Astrocyte of the hippocampus (primary cell): Measurements from ENCODE around the gene TRIM44.
A peak's percentile ranks its signal among the peaks of the same experiment; 100 is the strongest.
"Not testable (repeated sequence)": the region's sequence is repeated elsewhere in the genome, so short reads cannot be mapped to it uniquely, and the experiment has no call there.

Experiments
- DNase-seq: peaks from one replicate; pipeline ENCODE4 v3.0.0; 2011; ENCODE audit warnings: low read depth, low spot score

Gene TRIM44

DNA sequence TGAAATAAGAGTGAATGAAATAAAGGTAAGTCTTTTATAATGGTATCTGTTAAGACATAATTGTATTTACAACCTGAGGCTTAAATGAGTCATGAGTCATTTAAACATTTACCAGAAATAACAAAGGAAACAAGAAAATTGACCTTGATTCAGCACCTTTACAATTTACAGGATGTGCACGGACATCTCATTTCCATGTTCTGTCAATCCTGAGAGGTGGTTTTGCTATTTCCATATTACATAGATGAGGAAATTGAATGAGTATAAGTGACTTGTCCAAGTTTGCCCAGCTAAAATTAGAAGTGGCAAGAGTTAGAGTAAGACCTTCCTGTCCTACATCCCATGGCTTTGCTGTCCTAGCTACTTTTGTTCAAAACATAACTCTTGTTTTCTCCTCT lies 89.1 kb downstream of the TRIM44 start:
- DNase-seq: no peak

- peak; percentile 24 for DNase-seq
Observed at GRCh38 chr11:35752115-35752514, 89.5 kb downstream of the TRIM44 start.

GRCh38 chr11:35753573-35753972 lies 91.0 kb downstream of the TRIM44 start:
- not testable (repeated sequence) for DNase-seq

DNA sequence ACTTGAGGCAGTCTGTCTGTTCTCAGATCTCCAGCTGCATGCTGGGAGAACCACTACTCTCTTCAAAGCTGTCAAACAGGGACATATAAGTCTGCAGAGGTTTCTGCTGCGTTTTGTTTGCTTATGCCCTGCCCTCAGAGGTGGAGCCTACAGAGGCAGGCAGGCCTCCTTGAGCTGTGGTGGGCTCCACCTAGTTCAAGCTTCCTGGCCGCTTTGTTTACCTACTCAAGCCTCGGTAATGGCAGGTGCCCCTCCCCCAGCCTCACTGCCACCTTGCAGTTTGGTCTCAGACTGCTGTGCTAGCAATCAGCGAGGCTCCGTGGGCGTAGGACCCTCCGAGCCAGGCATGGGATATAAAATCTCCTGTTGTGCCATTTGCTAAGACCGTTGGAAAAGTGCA lies 97.4 kb downstream of the TRIM44 start:
- not testable (repeated sequence) for DNase-seq

DNA sequence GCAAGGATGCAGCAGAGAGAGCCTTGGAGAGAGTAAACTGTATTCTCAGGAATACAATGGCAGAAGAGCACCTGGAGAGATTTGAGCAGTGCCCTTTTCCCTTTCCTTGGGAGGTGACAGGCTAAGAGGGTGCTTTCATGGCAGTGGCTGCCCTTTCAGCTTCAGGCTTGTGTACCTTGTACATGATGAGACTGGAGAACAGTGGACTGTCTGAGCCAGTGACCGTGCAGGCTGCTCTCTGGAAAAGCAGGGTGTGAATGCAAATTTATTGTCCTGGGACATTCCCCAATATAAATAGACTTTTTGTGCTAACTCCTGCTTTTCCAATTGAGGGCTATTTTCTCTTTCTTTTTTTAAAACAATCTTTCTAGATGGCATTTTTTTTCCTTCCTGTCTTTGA lies 99.3 kb downstream of the TRIM44 start:
- DNase-seq: no peak

DNA sequence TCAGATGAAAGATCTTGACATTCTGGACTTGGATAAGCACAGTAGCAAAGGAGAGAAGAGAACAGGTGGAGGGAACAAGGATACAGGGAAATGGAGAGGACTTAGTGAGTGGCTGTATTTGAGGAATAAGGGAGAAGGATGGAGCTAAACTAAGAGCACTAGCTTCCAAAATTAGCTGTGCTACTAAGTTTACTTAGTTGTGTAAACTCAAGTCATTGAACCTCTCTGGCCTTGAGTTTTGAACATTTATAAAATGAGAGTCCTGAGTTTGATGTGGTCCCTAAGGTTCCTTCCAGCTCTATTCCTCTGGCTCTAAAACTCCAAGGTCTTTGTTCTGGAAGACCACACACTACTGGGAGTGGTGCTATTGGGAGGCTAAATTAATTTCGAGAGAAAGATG lies 100.7 kb downstream of the TRIM44 start:
- no peak for DNase-seq

- no peak for DNase-seq
Observed at GRCh38 chr11:35763765-35764164, 101.2 kb downstream of the TRIM44 start.

DNA sequence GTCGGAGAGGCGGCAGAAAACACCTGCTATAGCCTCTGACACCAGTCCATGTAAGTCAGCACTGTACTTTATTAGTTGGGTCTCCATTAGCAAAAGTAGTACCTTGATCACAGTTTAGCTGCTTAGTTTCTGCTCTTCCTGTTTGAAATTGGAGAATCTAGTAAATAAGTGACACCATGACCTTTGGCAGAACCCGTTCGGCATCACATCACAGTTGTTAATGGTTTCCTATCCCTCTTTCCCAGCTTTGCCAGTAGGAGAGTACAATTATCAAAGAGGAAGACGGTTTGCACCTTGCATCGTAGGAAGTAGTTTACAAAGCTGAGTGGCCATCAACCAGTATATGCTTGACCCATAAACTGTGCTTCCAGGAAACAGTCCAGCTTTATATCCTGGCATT lies 101.8 kb downstream of the TRIM44 start:
- no peak for DNase-seq

DNA sequence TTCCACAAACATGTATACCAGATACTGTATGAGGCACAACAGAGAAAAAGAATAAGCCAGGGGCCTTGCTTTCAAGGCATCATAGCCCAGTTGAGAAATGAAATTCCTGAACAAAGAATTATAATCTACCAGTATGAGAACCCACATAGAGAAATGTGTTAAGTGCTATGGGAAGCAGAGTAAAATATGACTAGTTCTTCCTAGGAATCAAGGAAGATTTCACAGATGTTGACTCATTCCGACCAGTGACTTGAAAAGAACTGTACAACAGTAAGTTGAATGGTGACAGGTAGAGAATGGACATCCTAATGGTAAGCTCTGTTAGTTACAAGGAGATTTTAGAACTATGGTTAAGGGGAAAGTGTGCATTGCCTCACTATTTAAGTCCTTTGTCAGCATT lies 102.6 kb downstream of the TRIM44 start:
- no peak for DNase-seq

DNA sequence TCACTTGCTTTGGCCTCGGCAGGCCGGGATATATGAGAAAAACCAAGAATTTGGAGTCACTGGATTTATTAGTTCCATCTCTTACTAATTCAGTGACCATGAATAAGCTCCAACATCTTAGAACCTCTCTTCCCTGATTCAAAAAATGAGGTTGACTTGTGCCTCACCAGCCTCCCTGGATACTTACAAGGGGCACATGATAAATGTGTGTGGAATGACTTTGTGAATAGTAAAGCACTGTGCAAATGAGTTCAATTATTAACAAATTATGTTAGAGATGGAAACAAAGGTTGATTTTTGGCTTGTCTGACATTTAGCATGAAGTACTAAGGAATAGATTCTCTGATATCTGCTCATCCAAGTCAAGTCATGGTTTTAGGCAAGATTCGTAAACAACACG lies 104.1 kb downstream of the TRIM44 start:
- DNase-seq: no peak

- DNase-seq: peak; percentile 58
Observed at GRCh38 chr11:35770425-35770824, 107.8 kb downstream of the TRIM44 start.

DNA sequence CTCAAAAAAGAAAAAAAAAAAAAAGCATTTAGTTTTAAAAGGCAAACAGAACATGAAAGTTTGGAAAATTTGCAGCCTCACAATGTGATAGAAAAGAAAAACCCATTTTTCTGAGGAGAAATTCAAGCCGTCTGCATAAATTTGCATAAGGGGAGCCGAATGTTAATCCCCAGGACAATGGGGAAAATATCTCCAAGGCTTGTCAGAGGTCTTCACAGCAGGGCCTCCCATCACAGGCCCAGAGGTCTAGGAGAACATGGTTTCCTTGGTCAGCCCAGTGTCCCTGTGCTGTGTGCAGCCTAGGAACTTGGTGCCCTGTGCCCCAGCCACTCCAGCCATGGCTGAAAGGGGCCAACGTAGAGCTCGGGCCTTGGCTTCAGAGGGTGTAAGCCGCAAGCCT lies 109.1 kb downstream of the TRIM44 start:
- DNase-seq: no peak

DNA sequence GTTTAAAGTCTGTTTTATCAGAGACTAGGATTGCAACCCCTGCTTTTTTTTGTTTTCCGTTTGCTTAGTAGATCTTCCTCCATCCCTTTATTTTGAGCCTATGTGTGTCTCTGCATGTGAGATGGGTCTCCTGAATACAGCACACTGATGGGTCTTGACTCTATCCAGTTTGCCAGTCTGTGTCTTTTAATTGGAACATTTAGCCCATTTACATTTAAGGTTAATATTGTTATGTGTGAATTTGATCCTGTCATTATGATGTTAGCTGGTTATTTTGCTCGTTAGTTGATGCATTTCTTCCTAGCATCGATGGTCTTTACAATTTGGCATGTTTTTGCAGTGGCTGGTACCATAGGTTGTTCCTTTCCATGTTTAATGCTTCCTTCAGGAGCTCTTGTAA lies 114.7 kb downstream of the TRIM44 start:
- not testable (repeated sequence) for DNase-seq

- not testable (repeated sequence) for DNase-seq
Observed at GRCh38 chr11:35778943-35779342, 116.4 kb downstream of the TRIM44 start.

DNA sequence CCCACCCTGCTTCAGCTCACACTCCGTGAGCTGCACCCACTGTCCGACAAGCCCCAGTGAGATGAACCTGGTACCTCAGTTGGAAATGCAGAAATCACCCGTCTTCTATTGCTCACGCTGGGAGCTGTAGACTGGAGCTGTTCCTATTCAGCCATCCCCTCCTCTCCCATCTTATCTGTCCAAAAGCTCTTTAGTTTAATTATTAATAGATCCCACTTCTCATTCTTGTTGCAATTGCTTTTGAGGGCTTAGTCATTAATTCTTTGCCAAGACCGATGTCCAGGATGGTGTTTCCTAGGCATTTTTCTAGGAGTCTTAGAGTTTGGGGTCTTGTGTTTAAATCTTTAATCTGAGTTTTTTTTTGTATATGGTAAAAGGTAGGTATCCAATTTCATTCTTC lies 116.8 kb downstream of the TRIM44 start:
- no peak for DNase-seq

GRCh38 chr11:35780951-35781860 lies 118.6 kb downstream of the TRIM44 start:
- peak; percentile 39 for DNase-seq

DNA sequence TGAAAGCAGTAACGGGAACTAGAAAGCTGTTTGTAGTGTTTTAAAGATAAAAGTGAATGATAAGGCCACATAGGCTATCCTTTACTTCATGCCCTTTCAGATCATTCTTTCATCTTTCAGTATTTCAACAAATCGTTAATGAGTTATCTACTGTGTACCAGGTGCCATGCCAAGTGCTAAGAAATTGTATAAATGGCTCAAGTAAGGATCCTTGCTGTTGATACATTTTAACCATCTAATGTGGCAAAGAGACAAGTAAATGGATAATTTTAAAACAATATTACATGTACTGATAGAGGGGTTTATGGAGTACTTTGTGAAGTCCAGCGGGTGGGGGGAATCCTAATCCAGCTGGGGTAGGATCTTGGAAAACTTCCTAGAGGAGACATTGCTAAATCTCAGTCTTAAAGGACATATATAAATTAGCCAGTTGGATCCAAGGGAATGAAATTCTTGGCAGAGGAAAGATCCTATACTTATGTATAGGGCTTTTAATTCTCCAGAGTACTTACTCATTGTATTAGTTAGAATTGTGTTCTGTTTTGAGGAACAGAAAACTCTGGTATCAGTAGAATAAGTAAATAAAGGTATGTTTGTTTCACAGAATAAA lies 119.4 kb downstream of the TRIM44 start:
- no peak for DNase-seq

DNA sequence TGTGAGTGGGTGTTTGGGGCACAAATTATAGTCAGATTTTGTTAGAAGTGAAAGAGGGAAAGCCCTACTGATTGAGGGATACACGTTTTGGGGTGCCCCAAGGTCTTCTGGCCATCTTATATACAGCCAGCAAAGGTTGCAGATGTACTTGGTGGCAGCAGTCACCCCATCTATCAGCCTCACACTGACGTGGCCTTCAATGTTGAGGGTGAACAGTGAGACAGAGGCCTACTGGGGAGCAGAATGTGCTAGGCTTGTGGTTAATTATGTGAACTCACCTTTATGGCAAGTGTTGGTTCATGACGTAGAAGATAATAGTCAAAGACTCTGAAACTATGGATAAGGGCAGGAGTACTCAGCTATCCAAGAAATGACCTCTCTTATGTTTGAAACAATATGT lies 121.2 kb downstream of the TRIM44 start:
- DNase-seq: no peak

- no peak for DNase-seq
Observed at GRCh38 chr11:35784699-35785098, 122.1 kb downstream of the TRIM44 start.

- peak; percentile 60 for DNase-seq
Observed at GRCh38 chr11:35785287-35786167, 123.0 kb downstream of the TRIM44 start.

- DNase-seq: no peak
Observed at GRCh38 chr11:35786188-35786587, 123.6 kb downstream of the TRIM44 start.

DNA sequence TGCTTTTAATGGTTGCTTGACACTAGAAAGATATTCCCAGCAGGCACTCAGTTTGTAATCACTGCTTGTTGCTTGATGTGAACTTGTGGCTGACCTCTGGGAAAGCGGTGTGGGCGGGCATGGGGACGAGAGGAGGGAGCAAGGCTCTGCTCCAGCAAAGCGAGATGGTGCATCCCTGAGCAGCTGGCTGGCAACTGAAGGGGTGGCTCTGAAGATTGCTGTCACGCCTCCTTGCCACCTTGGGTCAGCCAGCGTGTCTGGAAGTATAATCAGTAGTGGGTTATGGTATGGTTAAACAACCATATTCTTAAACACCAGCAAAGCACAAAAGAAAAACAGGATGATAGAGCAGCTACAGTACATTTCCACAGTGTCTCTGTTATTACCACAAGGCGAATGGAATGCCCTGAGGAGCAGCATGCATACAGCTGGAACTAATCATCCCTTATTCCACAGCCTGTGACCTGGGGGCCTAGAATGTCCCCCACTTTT lies 124.5 kb downstream of the TRIM44 start:
- DNase-seq: peak; percentile 42
